GM23338 (cell line): ENCODE results near the gene GSS. TPM values are rescaled to one million over a fixed set of nuclear protein-coding genes. Genes with fewer than 3 reads are reported as not detected.

Source experiments
- ATAC-seq: fragments of 200-7000 bp; cut with Tn5 transposase; 3 replicates; pipeline ENCODE4 v1.9.1; 2020
- DNase-seq: peaks from one replicate; pipeline ENCODE4 v3.0.0-alpha.2; 2015; ENCODE audit warnings: low spot score
- H2AFZ ChIP-seq: fragments of 200-600 bp; sonication (generic); 2 replicates; pipeline ENCODE4 v1.8.0; 2016; ENCODE audit warnings: antibody characterized with exemption, mild to moderate bottlenecking, moderate library complexity
- H3F3A ChIP-seq: fragments of 200-600 bp; sonication (generic); replicated peaks from 2 replicates; pipeline ENCODE4 v1.8.0; 2017; ENCODE audit warnings: antibody characterized with exemption, mixed run types, low read depth
- H3K27ac ChIP-seq: fragments of 200-600 bp; sonication (generic); 2 replicates; pipeline ENCODE4 v1.6.1; 2016; ENCODE audit warnings: low read depth
- H3K27me3 ChIP-seq: fragments of 200-600 bp; sonication (generic); 2 replicates; pipeline ENCODE4 v1.8.0; 2016; ENCODE audit warnings: mild to moderate bottlenecking, mixed run types, moderate library complexity; ENCODE audit not compliant: insufficient read depth
- H3K36me3 ChIP-seq: fragments of 200-600 bp; sonication (generic); 2 replicates; pipeline ENCODE4 v1.8.0; 2016; ENCODE audit warnings: mild to moderate bottlenecking; ENCODE audit not compliant: insufficient read depth
- H3K4me1 ChIP-seq: fragments of 200-600 bp; sonication (generic); 2 replicates; pipeline ENCODE4 v1.8.0; 2016; ENCODE audit warnings: mild to moderate bottlenecking, moderate library complexity; ENCODE audit not compliant: insufficient read depth
- H3K4me2 ChIP-seq: fragments of 200-600 bp; sonication (generic); 2 replicates; pipeline ENCODE4 v1.7.1; 2017; ENCODE audit warnings: mixed run types
- H3K4me3 ChIP-seq: fragments of 200-600 bp; sonication (generic); 2 replicates; pipeline ENCODE4 v1.6.1; 2016; ENCODE audit warnings: mixed run types
- H3K79me2 ChIP-seq: fragments of 200-600 bp; sonication (generic); replicated peaks from 2 replicates; pipeline ENCODE4 v1.8.0; 2017; ENCODE audit warnings: mild to moderate bottlenecking; ENCODE audit not compliant: insufficient read depth
- H3K9me2 ChIP-seq: fragments of 200-600 bp; sonication (generic); 2 replicates; pipeline ENCODE4 v1.8.0; 2017; ENCODE audit not compliant: insufficient read depth
- H4K20me1 ChIP-seq: fragments of 200-600 bp; sonication (generic); replicated peaks from 2 replicates; pipeline ENCODE4 v1.8.0; 2017; ENCODE audit warnings: mild to moderate bottlenecking; ENCODE audit not compliant: insufficient read depth
- H3K27ac Mint-ChIP-seq: 2 replicates; pipeline ENCODE4 v1.8.0; 2020; ENCODE audit warnings: inconsistent platforms, mild to moderate bottlenecking, moderate library complexity, mixed read lengths
- H3K27me3 Mint-ChIP-seq: 3 replicates; pipeline ENCODE4 v1.8.0; 2022; ENCODE audit warnings: low read depth, mild to moderate bottlenecking, moderate library complexity, mixed read lengths, inconsistent platforms; ENCODE audit not compliant: insufficient read depth, poor library complexity
- H3K36me3 Mint-ChIP-seq: 3 replicates; pipeline ENCODE4 v1.8.0; 2021; ENCODE audit warnings: low read depth, mild to moderate bottlenecking, inconsistent platforms, moderate library complexity, mixed read lengths
- H3K4me1 Mint-ChIP-seq: 3 replicates; pipeline ENCODE4 v1.8.0; 2020; ENCODE audit warnings: mild to moderate bottlenecking, inconsistent platforms, mixed read lengths
- H3K4me3 Mint-ChIP-seq: 3 replicates; pipeline ENCODE4 v1.8.0; 2021; ENCODE audit warnings: moderate library complexity, mild to moderate bottlenecking, inconsistent platforms, mixed read lengths
- H3K9me3 Mint-ChIP-seq: 3 replicates; pipeline ENCODE4 v1.8.0; 2020; ENCODE audit warnings: moderate library complexity, mild to moderate bottlenecking, inconsistent platforms, mixed read lengths
- CREB1 ChIP-seq: fragments of 250-450 bp; sonication (Bioruptor Pico); IDR thresholded peaks from 2 replicates; pipeline ENCODE4 v1.5.0; 2020; ENCODE audit warnings: low read depth, mild to moderate bottlenecking, moderate library complexity
- CTCF ChIP-seq, 2 experiments: fragments of 200-600 bp in 1 of 2; sonication (generic) in 1 of 2; conservative IDR thresholded peaks; 2 replicates each; pipeline versions ENCODE4 v1.5.1 to v1.6.1; 2016 to 2017; ENCODE audit warnings: antibody characterized with exemption in 2 of 2, low read depth in 2 of 2, mild to moderate bottlenecking in 2 of 2, moderate library complexity in 1 of 2
- ETS1 ChIP-seq: IDR thresholded peaks from 2 replicates; pipeline ENCODE4 v1.6.1; 2016; ENCODE audit warnings: antibody characterized with exemption
- EZH2 ChIP-seq: fragments of 200-600 bp; sonication (generic); IDR thresholded peaks from one replicate; pipeline ENCODE4 v1.8.0; 2017; ENCODE audit warnings: antibody characterized with exemption, mild to moderate bottlenecking, low read depth; ENCODE audit not compliant: unreplicated experiment
- EZH2phosphoT487 ChIP-seq: fragments of 200-600 bp; sonication (generic); IDR thresholded peaks from one replicate; pipeline ENCODE4 v1.8.1; 2018; ENCODE audit warnings: antibody characterized with exemption; ENCODE audit not compliant: unreplicated experiment
- JUNB ChIP-seq: IDR thresholded peaks from one replicate; pipeline ENCODE4 v1.6.1; 2016; ENCODE audit warnings: antibody characterized with exemption; ENCODE audit not compliant: unreplicated experiment
- NANOG ChIP-seq: IDR thresholded peaks from 2 replicates; pipeline ENCODE4 v1.6.1; 2016; ENCODE audit warnings: antibody characterized with exemption, borderline replicate concordance
- STAT1 ChIP-seq: IDR thresholded peaks from one replicate; pipeline ENCODE4 v1.6.1; 2016; ENCODE audit warnings: antibody characterized with exemption; ENCODE audit not compliant: unreplicated experiment
- ZNF331 ChIP-seq: fragments of 250-450 bp; sonication (Bioruptor Pico); IDR thresholded peaks from 2 replicates; pipeline ENCODE4 v1.5.0; 2020; ENCODE audit warnings: low read depth, mild to moderate bottlenecking, moderate library complexity
- polyA plus RNA-seq: library from polyadenylated mRNA; unstranded; fragments of >200 nt; fragmentation: Nextera tagmentation; extraction: Ambion mirVana; gene quantifications from 2 replicates; pipeline ENCODE4 v1.2.1, GENCODE V29; 2016
- total RNA-seq: library from RNA; depleted of rRNA; stranded (reverse); fragments of >200 nt; shearing (Covaris generic); gene quantifications from 2 replicates; pipeline ENCODE4 v1.2.3, GENCODE V29; 2014
- TF ChIP-seq, protein P1 (sequence below): fragments of 250-450 bp; sonication (Bioruptor Pico); IDR thresholded peaks from 2 replicates; pipeline ENCODE4 v1.5.0; 2020; ENCODE audit warnings: mild to moderate bottlenecking, moderate library complexity

Gene GSS
- total and polyA plus RNA-seq, 2 experiments from 2014 or later = 34.0 to 63.3 TPM

GRCh38 chr20:34948030-34948429, 7.6 kb downstream of the GSS start:
- Histone ChIP-seq H4K20me1 (peaks cover 4% of the 10 kb centered on the region; the same call in 1 of the 2 replicates), H2AFZ (no peak overlapping the region), H3K4me2 (no peak overlapping the region), H3K79me2 (no peaks in the 10 kb centered on the region), H3K27me3 (no peaks in the 10 kb centered on the region), H3K36me3 (peaks cover 5% of the 10 kb centered on the region; the same call in 1 of the 2 replicates), H3F3A (0 out of 2 replicates have a peak, but pooled peaks cover 3% of the 10 kb centered on the region), H3K27ac (no peak overlapping the region), H3K9me2 (no peaks in the 10 kb centered on the region), H3K4me3 (no peak overlapping the region), H3K4me1 (peaks cover 13% of the 10 kb centered on the region; the same call in 1 of the 2 replicates)
- Mint-ChIP-seq H3K27ac (no peak overlapping the region), H3K4me3 (no peak overlapping the region), H3K4me1 (peaks cover 12% of the 10 kb centered on the region), H3K9me3 (no peaks in the 10 kb centered on the region), H3K27me3 (peaks cover 6% of the 10 kb centered on the region), H3K36me3 (0 out of 3 replicates have a peak, but pooled peaks cover 14% of the 10 kb centered on the region)
- ATAC-seq = no peak
- TF ChIP-seq STAT1 = no peak
- no peak for TF ChIP-seq CREB1 (CRISPR knock-in tag)
- TF ChIP-seq, protein P1, sequence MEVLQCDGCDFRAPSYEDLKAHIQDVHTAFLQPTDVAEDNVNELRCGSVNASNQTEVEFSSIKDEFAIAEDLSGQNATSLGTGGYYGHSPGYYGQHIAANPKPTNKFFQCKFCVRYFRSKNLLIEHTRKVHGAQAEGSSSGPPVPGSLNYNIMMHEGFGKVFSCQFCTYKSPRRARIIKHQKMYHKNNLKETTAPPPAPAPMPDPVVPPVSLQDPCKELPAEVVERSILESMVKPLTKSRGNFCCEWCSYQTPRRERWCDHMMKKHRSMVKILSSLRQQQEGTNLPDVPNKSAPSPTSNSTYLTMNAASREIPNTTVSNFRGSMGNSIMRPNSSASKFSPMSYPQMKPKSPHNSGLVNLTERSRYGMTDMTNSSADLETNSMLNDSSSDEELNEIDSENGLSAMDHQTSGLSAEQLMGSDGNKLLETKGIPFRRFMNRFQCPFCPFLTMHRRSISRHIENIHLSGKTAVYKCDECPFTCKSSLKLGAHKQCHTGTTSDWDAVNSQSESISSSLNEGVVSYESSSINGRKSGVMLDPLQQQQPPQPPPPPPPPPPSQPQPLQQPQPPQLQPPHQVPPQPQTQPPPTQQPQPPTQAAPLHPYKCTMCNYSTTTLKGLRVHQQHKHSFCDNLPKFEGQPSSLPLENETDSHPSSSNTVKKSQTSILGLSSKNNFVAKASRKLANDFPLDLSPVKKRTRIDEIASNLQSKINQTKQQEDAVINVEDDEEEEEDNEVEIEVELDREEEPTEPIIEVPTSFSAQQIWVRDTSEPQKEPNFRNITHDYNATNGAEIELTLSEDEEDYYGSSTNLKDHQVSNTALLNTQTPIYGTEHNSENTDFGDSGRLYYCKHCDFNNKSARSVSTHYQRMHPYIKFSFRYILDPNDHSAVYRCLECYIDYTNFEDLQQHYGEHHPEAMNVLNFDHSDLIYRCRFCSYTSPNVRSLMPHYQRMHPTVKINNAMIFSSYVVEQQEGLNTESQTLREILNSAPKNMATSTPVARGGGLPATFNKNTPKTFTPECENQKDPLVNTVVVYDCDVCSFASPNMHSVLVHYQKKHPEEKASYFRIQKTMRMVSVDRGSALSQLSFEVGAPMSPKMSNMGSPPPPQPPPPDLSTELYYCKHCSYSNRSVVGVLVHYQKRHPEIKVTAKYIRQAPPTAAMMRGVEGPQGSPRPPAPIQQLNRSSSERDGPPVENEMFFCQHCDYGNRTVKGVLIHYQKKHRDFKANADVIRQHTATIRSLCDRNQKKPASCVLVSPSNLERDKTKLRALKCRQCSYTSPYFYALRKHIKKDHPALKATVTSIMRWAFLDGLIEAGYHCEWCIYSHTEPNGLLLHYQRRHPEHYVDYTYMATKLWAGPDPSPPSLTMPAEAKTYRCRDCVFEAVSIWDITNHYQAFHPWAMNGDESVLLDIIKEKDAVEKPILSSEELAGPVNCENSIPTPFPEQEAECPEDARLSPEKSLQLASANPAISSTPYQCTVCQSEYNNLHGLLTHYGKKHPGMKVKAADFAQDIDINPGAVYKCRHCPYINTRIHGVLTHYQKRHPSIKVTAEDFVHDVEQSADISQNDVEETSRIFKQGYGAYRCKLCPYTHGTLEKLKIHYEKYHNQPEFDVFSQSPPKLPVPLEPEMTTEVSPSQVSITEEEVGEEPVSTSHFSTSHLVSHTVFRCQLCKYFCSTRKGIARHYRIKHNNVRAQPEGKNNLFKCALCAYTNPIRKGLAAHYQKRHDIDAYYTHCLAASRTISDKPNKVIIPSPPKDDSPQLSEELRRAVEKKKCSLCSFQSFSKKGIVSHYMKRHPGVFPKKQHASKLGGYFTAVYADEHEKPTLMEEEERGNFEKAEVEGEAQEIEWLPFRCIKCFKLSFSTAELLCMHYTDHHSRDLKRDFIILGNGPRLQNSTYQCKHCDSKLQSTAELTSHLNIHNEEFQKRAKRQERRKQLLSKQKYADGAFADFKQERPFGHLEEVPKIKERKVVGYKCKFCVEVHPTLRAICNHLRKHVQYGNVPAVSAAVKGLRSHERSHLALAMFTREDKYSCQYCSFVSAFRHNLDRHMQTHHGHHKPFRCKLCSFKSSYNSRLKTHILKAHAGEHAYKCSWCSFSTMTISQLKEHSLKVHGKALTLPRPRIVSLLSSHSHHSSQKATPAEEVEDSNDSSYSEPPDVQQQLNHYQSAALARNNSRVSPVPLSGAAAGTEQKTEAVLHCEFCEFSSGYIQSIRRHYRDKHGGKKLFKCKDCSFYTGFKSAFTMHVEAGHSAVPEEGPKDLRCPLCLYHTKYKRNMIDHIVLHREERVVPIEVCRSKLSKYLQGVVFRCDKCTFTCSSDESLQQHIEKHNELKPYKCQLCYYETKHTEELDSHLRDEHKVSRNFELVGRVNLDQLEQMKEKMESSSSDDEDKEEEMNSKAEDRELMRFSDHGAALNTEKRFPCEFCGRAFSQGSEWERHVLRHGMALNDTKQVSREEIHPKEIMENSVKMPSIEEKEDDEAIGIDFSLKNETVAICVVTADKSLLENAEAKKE = no peak
- TF ChIP-seq EZH2phosphoT487 = no peak
- no peak for TF ChIP-seq CTCF (conservative IDR thresholded peaks at IDR 0.05; ENCODE audit: low read depth in 2 of 2)
- no peak for TF ChIP-seq ETS1
- TF ChIP-seq ZNF331 (CRISPR knock-in tag) = no peak
- TF ChIP-seq NANOG = no peak
- no peak for TF ChIP-seq JUNB
- TF ChIP-seq EZH2 = no peak
- DNase-seq = no peak
